NOMO-1 treated with dmso at 0.1 percent for 144 hours (cell line): ENCODE results near the gene FCRLB.
A peak's percentile ranks its signal among the peaks of the same experiment; 100 is the strongest.
"Not testable (repeated sequence)": the region's sequence is repeated elsewhere in the genome, so short reads cannot be mapped to it uniquely, and the experiment has no call there.

Experiments used
- DNase-seq: peaks from one replicate; lab custom pipeline; 2025; ENCODE audit not compliant: unreplicated experiment; lab: John Stamatoyannopoulos, UW

Gene FCRLB

DNA sequence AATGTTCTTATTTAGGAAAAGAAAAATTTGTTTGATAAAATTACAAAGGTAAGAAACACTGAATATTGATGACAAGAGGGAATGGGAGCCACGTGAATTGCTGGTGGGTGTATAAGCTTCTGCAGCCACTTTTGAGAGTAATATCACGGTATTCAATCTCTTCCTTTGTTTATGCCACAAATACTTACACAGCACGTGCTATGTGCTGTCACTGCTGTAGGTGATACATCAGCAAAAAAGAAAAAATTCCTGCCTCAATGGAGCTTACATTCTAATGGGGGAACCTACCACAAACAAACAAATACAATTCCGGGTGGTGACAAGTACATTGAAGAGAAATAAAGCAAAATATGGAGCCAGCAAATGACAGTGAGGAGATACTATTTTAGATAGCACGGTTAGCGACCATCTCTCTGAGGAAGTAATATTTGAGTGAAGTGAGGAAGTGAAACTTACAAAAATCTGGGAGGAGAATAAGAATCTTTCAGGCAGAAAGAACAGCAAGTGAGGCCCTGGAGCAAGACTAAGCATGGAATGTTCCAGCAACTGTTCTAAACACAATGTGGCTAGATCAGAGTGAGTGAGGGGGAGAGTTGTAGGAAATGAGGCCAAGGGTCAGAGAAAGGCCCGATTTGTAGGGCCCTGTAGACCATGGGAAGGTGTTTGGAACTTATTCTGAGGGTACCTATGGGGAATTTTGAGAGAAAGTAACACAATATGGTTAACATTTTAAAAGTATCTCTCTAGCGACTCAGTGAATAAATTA lies 2.6 kb upstream of the FCRLB start:
- DNase-seq, result peak; percentile 65

DNA sequence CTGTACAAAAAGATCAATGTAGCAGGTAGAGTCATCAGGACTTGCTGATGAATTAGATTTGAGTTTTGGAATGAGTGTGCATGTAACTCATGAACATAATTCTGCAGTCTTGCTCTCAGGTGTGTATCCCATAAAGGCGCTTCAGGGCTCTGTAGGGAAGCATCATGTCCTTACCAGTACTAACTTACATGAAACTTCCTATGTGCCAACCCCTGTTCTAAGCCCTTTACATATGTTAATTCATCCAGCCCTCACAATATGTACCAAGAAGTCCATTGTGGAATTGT lies 2.1 kb upstream of the FCRLB start:
- DNase-seq, result no peak

DNA sequence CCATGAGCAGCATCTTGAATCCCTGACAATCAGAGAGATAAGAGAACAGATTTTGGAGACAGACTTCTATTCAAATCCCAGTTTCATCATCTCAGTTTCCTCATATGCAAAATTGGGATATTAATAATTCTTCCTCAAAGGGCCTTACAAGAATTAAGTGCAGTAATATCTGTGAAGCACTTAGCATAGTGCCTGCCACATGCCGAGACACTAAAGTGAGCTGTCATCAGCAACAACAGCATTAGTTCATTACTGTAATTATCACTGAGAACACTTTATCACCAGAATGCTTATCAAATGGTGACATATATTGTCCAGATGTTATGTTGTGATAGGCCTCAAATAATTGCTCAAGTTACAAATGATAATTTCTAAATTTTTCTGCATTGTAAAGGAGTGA lies 922 bp upstream of the FCRLB start:
- no peak for DNase-seq

DNA sequence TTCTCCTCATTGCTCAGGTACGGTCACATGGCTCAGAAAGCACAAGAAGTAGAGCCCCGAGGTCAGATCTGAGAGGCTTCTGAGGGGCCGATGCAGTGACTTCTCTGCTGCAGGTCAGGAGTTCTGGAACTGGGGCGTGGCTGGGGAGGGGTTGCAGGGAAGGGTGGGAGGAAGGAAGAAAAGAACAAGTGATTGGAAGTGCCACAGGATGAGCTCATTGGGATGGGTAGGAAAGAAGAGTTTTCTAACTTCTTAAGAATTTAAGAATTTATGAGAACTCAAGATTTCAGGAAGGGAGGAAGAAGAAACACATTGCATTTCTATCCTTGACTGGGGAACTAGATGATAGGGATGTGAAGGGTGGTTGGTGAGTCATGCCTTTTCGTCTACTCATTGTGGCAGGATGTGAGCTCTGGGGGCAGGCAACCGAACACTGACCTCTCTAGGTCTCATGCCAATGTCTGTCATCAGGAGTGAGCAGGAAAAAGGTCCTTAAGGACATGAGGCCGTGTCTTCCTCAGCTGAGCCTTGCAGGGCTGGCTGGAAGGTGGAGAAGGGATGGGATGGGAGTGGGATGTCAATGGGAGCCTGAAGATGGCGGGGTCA lies 497 bp downstream of the FCRLB start:
- DNase-seq, result peak; percentile 82

DNA sequence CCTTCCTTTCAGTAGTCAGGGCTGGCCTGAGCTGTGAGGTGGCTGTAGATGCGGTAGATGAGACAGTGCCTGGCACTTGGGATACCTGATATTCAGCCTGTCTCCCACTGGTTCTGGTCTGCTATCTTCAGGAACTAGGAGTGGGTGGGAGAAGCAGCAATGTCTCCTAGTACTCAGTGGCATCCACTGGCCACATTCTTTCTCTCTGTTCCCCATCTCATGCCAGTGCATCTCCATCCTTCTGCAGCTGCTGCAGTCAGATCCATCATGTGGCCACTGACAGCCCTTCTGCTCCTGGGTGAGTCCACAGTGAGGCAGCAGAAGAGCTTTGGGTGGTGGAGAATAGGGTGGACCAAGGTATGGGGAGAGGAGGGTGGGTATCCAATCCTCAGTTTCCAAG lies 1.1 kb downstream of the FCRLB start:
- DNase-seq, result no peak

DNA sequence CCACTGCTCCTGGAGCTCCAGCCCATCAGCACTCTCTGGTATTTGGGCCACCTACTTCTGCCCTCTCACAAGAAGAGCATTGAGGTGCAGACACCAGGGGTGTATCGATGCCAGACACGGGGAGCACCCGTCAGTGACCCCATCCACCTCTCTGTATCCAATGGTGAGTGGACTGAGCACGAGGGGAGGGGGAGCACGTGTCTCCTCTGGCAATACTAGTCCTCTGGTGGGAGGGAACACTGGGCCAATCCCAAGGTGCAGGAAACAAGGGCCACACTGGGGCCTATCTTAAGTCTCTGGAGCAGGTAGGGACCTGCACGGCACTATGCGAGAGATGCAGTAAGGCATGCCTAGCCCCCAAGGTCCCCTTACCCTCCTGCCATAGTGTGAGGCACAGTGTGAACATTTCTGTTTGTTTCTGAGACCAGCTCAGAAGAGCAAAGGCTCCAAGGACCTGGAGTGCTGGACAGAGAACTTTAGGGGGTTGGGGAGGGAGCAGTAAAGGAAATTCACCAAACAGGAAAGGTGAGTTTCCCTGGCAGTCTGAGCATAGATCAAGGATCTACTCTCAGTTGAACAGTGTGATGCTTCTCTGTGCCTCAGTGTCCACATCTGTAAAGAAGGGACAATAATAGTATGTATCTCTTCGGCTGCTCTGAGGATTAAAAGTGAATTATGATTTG lies 2.3 kb downstream of the FCRLB start:
- DNase-seq, result no peak

DNA sequence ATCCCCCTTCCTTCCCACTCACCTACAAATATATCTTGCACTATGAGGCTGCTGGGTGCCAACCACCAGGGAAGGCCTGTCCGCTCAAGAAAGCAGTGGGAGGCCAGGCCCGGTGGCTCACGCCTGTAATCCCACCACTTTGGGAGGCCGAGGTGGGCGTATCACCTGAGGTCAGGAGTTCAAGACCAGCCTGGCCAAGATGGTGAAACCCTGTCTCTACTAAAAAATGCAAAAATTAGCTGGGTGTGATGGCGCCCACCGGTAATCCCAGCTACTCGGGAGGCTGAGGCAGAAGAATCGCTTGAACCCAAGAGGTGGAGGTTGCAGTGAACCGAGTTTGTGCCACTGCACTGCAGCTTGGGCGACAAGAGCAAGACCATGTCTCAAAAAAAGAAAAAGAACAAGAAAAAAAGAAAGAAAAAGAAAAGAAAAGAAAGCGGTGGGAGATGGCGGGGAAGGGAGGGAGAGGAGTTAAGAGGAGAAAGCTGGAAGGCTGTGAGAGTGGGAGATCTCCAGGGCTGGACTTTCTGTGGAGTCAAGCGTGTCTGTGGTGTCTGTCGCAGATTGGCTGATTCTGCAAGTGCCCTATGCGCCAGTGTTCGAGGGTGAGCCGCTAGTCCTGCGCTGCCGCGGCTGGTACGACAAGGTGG lies 4.0 kb downstream of the FCRLB start:
- not testable (repeated sequence) for DNase-seq

DNA sequence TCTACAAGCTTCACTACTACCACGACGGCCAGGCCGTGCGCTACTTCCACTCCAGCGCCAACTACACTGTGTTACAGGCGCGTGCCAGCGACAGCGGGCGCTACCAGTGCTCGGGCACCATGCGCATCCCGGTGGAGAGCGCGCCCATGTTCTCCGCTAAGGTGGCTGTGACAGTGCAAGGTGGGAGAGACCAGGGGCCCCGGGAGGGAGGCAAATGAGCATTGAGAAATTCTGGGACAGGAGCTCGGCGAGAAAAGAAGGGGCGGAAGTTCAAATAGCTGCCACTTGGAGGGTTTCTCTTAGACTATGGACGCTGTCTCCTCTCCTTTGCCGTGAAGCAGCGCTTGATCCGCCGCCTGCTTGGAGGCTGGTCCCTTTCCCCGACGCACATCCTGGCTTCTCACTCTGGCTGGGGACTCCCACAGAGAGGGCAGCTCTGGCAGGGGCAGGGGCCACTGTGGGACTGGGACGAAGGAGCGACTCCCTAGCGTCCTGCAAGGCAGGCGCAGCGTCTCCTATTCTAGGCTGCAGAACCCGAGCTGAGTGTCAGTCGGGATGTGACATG lies 4.6 kb downstream of the FCRLB start:
- no peak for DNase-seq

DNA sequence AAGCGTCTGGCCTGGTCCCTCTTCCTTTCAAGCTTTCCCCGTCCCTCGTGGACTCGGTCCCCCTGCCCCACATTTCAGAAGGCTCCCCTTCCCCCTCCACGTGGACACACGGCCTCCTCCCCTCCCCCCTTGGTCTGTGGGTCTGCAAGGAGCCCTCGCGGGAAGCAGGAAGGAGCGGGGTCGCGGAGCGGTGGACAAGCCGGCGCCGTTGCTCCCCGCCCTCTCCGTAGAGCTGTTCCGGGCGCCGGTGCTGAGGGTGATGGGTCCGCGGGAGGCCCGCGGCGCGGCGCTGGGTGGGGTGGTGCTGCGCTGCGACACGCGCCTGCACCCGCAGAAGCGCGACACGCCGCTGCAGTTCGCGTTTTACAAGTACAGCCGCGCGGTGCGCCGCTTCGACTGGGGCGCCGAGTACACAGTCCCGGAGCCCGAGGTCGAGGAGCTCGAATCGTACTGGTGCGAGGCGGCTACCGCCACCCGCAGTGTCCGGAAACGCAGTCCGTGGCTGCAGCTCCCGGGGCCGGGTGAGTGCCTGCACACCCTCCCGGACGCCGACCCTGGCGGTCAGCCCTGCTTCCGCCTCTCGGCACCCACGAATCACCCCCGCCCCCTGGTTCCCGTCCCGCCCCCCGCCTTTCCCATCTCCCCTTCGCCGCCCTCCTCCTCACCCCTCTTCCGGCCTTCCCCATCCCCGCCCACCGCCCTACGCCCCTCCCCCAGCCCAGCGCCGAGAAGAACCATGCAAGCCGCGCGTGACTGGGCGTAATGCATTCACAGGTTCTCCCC lies 5.3 kb downstream of the FCRLB start:
- DNase-seq, result peak; percentile 63

DNA sequence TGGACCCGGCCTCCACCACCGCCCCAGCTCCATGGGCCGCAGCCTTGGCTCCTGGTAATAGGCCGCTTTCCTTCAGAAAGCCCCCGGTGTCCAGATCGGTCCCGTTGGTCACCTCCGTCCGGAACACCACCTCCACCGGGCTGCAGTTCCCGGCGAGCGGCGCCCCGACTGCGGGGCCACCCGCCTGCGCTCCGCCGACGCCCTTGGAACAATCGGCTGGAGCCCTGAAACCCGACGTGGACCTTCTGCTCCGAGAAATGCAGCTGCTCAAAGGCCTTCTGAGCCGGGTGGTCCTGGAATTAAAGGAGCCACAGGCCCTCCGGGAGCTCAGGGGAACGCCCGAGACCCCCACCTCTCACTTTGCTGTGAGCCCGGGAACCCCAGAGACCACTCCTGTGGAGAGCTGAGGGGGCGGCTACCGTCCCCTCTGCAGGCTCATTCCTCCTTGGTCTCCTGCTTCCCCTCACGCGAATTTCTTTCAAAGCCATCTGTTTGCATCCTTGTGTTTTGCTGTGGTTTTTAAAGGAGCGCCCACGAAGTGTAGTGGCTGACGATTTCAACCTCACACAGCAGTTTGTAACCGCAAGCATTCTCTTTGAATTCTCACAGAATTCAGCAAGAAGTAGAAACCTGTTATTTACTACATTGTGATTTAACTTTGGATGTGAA lies 6.0 kb downstream of the FCRLB start:
- peak; percentile 24 for DNase-seq

DNA sequence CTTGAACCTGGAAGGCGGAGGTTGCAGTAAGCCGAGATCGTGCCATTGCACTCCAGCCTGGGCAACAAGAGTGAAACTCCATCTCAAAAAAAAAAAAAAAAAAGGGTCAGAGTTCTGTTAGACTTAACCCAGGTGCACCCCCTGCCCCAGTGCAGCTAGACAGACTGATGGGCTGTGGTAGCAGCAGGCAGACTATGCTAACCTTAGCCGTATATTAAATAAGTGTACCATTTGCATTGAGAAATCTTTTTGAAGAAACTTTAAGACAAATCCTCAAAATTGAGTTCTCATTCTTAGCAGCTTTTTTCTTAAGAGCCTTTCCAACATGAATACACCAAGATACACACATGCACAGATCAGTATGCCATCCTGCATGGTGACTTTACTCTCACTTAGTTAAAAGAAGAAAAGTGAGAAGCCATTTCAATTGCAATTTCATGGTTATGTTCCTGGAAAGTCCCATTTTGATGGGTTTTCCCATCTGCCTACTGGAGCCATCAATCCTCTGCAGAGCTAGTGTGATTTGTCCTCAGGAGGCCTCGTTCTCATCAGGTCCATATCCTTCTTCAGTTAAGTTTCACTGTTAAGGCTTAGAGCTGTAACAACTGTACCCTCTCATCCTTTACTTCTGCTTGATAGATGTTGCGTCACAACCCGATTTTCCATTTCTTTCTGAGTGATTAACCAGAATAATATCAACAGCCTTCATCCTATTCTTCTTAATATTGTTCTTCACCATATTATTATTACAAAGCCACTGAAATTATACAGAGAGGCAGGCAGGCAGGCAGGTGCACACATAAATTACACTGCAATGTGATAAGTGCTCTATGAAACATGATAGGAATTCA lies 7.3 kb downstream of the FCRLB start:
- DNase-seq, result no peak

DNA sequence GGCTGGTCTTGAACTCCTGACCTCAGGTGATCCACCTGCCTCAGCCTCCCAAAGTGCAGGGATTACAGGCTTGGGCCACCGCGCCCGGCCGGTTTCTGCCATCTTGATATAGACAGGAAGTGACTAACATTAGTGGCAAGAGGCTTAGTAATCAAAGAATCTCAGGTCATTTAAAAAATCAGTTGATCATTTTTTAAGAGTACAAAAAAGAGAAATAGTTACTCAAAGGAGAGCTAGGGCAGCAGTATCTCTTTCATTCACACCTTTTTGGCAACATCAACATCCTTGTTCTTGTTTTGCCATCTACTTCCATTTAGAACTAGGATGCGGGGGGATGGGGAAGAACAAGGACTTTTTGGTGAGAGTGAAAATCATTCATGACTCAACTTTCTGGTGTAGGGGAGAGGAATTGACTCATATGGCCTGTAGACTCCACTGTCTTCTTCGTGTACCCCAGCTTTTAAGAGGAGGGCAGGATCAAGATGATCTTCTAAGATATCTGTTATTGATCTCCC lies 8.8 kb downstream of the FCRLB start:
- DNase-seq, result peak; percentile 32

DNA sequence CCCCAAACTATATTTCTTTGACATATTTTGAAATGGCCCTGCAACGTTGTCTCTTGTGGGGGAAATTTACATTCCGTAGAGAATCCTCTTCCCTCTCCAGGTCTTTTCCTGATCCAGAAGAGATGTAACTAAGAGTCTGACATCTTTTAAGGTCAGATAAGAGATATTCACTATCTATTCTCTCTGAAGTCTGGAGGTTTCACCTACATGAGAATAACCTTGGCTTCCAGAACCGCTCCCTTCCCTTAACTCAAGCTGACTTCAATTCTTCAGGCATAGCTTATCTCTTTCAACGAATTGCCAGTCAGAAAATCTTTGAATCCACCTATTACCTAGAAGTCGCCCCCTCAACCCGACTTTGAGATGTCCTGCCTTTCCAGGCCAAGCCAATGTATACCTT lies 9.9 kb downstream of the FCRLB start:
- DNase-seq, result no peak

DNA sequence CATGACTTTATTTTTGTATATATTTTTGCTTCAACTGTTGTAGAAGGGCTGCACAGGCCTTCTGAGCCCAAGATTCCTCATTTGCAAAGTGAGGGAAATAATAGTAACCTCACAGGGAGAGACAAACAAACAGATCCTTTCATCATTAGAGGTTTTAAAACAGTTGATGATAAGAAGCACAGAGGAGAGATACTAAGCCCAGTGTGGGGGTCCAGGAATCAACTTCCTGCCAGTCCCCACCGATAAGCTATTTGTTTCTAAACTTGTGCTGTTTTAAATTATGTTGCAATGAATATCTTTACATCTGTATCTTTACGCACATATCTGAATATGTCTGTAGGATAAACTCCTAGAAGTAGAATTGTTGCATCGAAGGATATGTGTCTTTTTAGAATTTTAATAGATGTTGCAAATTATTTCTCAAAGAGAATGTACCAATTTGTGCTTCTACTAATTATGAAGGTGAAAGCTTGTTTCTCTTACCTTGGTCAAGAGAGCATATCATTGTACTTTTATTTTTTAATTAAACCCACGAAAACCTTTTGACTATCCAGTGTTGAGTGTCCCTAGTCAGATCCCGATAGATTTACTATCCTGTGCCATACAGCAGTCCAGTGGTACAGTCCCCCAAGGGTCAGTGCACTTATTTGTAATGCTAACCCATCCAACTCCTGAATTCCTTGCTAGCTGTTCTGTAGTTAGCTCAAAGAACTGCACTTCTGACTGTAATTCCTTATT lies 10.8 kb downstream of the FCRLB start:
- DNase-seq, result no peak

DNA sequence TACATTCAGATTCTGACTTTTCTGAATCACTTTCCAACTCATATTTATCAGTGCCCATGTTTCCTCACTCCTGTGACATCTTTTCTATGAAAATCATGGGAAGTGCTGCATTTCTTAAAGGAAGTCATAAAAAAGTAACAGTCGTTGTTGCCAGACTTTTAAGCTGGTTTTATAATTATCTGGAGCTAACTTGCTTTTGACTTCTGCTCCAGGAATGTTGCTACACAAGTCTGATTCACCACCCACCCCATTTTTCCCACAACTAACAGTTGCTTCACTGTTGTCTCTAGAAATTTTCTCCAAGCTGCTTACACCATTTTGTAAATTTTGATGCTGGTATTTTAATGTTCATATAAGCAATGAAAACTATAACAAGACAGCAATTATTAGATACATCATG lies 12.2 kb downstream of the FCRLB start:
- peak; percentile 70 for DNase-seq

DNA sequence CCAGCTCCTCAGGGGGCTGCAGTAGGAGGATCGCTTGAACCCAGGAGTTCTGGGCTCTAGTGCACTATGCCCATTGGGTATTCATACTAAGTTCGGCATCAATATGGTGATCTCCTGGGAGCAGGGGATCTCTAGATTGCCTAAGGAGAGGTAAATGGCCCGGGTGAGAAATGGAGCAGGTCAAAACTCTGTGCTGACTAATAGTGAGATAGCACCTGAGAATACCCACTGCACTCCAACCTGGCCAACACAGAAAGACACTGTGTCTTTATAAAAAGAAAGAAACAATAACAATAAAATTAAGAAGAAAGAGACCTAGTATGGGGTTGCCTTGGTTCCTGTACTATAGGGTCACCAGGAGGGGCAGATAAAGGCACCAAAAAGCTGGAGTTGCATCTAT lies 14.5 kb downstream of the FCRLB start:
- no peak for DNase-seq

DNA sequence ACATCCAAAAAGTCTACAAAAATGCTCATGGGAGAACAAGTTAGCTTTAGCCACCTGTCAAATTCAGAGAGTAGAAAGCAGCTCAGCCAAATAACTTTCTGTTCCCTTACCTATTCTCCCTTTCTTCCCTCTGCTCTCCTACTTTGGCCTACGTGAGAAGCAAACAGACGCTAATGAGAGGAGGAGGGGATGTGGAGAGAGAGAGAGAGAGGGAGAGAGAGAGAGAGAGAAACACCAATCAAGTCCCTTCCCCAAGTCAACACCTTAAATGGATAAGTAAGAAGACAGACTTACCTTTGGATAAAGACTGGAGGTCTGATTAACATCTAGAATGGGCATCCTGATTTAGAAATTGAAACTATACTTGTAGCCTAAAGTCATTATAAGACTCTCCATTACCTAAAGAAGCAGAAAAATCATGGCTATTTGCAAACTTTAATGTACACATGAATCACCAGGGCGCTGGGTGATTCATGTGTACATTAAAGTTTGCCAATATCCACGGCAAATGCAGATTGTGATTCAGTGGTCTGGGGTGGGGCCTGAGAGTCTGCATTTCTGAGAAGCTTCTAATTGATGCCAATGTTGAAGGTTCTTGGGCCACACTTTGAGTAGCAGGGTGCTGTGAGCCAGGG lies 15.1 kb downstream of the FCRLB start:
- no peak for DNase-seq

DNA sequence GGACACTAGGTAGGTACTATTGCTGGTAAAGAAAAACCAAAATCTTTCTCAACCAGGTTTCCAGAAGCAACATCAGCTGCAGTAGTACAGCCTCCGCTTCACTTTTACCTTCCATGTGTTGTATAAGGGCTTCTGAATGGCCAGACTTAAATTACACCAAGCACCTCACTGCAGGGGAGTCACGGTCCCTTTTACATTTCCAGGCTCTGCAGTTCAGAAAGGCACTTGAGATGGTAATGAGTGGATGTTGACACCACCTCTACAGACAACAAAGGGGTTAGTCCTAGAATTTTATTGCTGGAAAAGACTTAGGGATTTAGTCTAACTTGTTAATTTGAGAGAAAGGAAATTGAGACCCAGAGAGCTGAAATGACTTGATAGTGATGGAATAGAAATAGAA lies 16.3 kb downstream of the FCRLB start:
- no peak for DNase-seq
